ENCODE data around the gene MIA. TPM values are rescaled to one million over a fixed set of nuclear protein-coding genes. Genes with fewer than 3 reads are reported as not detected.

MIA gene
- total and polyA plus RNA-seq, 2 of the 4 experiments (the other 2 are of a cell fraction), result 0.44 TPM; not detected in 1

DNA sequence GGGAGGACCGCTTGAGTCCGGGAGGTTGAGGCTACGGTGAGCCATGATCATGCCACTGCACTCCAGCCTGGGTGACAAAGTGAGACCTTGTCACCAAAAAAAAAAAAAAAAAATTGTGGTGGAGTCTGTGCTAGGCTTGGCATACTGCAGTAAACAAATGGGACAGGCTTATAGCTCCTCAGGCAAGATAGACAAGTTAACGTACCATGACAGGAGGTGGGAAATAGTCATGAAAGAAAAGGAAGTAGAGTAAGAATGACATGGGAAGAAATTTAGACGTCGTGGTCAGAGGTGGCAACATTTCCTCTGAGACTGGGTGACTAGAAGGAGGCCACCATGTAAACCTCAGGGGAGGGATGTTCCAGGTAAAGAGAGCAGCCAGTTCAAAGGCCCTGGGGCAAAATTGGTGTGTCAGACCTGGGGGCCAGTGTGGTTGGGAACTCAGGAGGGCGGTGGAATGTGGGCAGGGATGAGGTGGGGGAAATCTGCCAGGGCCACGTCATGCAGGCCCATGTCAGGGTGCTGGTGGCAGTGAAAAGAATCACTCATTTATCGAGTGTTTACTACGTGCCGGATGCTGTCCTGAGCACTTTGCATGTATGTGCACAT lies 18.7 kb upstream of the MIA start:
- H3K4ac ChIP-seq (ENCODE audit: low read depth, low read length), result no peak overlapping the region
- H3K14ac ChIP-seq (replicated peaks; ENCODE audit: low read depth, low read length), result no peak overlapping the region
- peaks cover 2% of the 10 kb centered on the region; the same call in 1 of the 2 replicates for H3K4me1 ChIP-seq (ENCODE audit: control insufficient read depth, insufficient read depth, low read length)
- H2AK5ac ChIP-seq (ENCODE audit: low read depth, low read length), result no peak overlapping the region
- H4K91ac ChIP-seq (ENCODE audit: insufficient read depth, low read depth, low read length), result no peak overlapping the region
- 96% methylated on average over 3 of the region's 11 CpGs; no CpG with 5 or more reads in 1 of the 2 experiments for WGBS, 2 experiments (ENCODE audit: extremely low coverage in 2 of 2, insufficient read length in 1 of 2)
- peaks cover 56% of the 10 kb centered on the region for H3K36me3 ChIP-seq (ENCODE audit: control insufficient read depth, insufficient read depth, low read length)
- in situ Hi-C loops (cut with MboI; ENCODE audit: low sequenced_read_pairs) (no loop called here), dilution Hi-C loops (cut with HindIII; ENCODE audit: low sequenced_read_pairs, unreplicated experiment) (no loop called here), intact Hi-C loops (cut with micrococcal nuclease) (no loop called here)
- H3K4me2 ChIP-seq (ENCODE audit: low read depth, low read length), result no peak overlapping the region
- no peak overlapping the region for H3K9ac ChIP-seq (ENCODE audit: low read depth, low read length)
- H3K9me3 ChIP-seq (ENCODE audit: control insufficient read depth, insufficient read depth, low read length), result no peaks in the 10 kb centered on the region
- ATAC-seq (ENCODE audit: low read depth) (no peak), DNase-seq (no peak)
- no peak overlapping the region for H2AFZ ChIP-seq (replicated peaks; ENCODE audit: low read length, poor library complexity)
- H2BK20ac ChIP-seq (ENCODE audit: low read depth, low read length), result no peak overlapping the region
- no peak overlapping the region for H3K18ac ChIP-seq (ENCODE audit: low read depth, low read length)
- no peak overlapping the region for H2BK5ac ChIP-seq (ENCODE audit: low read depth, low read length, poor library complexity, severe bottlenecking)
- peaks cover 27 to 57% of the 10 kb centered on the region in 2 experiments for H3K79me1 ChIP-seq (ENCODE audit: low read depth in 1 of 2, low read length in 2 of 2)
- H4K8ac ChIP-seq (ENCODE audit: low read depth in 2 of 2, low read length in 2 of 2), result no peak overlapping the region
- TF ChIP-seq FOS (IDR thresholded peaks at IDR 0.05; ENCODE audit: low read depth, low read length), result no peak
- TF ChIP-seq BHLHE40 (IDR thresholded peaks at IDR 0.05; ENCODE audit: low read depth, low read length), result no peak
- TF ChIP-seq MAFK (IDR thresholded peaks at IDR 0.05; ENCODE audit: low read depth, low read length), result no peak
- TF ChIP-seq RAD21 (IDR thresholded peaks at IDR 0.05; ENCODE audit: low read length), result no peak
- TF ChIP-seq MXI1 (IDR thresholded peaks at IDR 0.05; ENCODE audit: borderline replicate concordance, low read depth, low read length), result no peak
- no peak for TF ChIP-seq POLR2A (IDR thresholded peaks at IDR 0.05; ENCODE audit: low read depth, low read length)
- no peak for TF ChIP-seq CTCF (conservative IDR thresholded peaks at IDR 0.05; ENCODE audit: low read depth, low read length)
- TF ChIP-seq RFX5 (IDR thresholded peaks at IDR 0.05; ENCODE audit: low read depth, low read length), result no peak
- TF ChIP-seq SMC3 (IDR thresholded peaks at IDR 0.05; ENCODE audit: low read depth, low read length), result no peak
- no peak for TF ChIP-seq CHD1 (IDR thresholded peaks at IDR 0.05; ENCODE audit: low read depth, low read length)
- no peak for TF ChIP-seq NFE2L2 (IDR thresholded peaks at IDR 0.05; ENCODE audit: low read depth, low read length)
- no peak for TF ChIP-seq MAZ (IDR thresholded peaks at IDR 0.05; ENCODE audit: borderline replicate concordance, low read depth, low read length)
- TF ChIP-seq, protein P1, sequence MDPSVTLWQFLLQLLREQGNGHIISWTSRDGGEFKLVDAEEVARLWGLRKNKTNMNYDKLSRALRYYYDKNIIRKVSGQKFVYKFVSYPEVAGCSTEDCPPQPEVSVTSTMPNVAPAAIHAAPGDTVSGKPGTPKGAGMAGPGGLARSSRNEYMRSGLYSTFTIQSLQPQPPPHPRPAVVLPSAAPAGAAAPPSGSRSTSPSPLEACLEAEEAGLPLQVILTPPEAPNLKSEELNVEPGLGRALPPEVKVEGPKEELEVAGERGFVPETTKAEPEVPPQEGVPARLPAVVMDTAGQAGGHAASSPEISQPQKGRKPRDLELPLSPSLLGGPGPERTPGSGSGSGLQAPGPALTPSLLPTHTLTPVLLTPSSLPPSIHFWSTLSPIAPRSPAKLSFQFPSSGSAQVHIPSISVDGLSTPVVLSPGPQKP (IDR thresholded peaks at IDR 0.05; ENCODE audit: borderline replicate concordance, low read depth, low read length), result no peak
- TF ChIP-seq CEBPB (IDR thresholded peaks at IDR 0.05; ENCODE audit: low read depth, low read length), result no peak
- H3K27me3 ChIP-seq (ENCODE audit: control insufficient read depth, insufficient read depth, low read length), result no peaks in the 10 kb centered on the region
- no peak overlapping the region for H2BK120ac ChIP-seq (ENCODE audit: low read depth, low read length)
- H4K5ac ChIP-seq (ENCODE audit: low read depth, low read length), result no peak overlapping the region
- no peak overlapping the region for H2AK9ac ChIP-seq (replicated peaks; ENCODE audit: low read depth, low read length, poor library complexity)
- H3K4me3 ChIP-seq (ENCODE audit: insufficient read depth, low read depth, low read length), result no peak overlapping the region
- H3K27ac ChIP-seq (ENCODE audit: insufficient read depth, low read length), result no peak overlapping the region
- ChIA-PET POLR2A (ENCODE audit: unreplicated experiment) (no interaction called here), CTCF (no interaction called here)
- peaks cover 35% of the 10 kb centered on the region for H4K20me1 ChIP-seq (ENCODE audit: insufficient read depth, low read length)
- H3K23ac ChIP-seq (ENCODE audit: low read depth, low read length), result no peak overlapping the region
- H2BK15ac ChIP-seq (ENCODE audit: low read depth, low read length), result no peak overlapping the region
- no TSS peak for BruUV-seq (replicated peaks)
- H3K56ac ChIP-seq (ENCODE audit: extremely low read depth, insufficient read depth, low read length), result no peak overlapping the region
- peaks cover 9% of the 10 kb centered on the region; the same call in 1 of the 2 replicates for H3K9me1 ChIP-seq (ENCODE audit: insufficient read depth, low read length)
